ENCODE results near the gene NLGN1. TPM values are rescaled to one million over a fixed set of nuclear protein-coding genes. Genes with fewer than 3 reads are reported as not detected.

NLGN1 gene
- total and polyA plus RNA-seq, 2 experiments from 2014 or later, result 5.3 to 10.9 TPM

- Histone ChIP-seq H3K4me1 (ENCODE audit: low read depth) (no peaks in the 10 kb centered on the region), H3K9me3 (ENCODE audit: low read depth) (no peaks in the 10 kb centered on the region)
These were observed 70.0 kb downstream of the NLGN1 start for GRCh38 chr3:173467501-173467900.

DNA sequence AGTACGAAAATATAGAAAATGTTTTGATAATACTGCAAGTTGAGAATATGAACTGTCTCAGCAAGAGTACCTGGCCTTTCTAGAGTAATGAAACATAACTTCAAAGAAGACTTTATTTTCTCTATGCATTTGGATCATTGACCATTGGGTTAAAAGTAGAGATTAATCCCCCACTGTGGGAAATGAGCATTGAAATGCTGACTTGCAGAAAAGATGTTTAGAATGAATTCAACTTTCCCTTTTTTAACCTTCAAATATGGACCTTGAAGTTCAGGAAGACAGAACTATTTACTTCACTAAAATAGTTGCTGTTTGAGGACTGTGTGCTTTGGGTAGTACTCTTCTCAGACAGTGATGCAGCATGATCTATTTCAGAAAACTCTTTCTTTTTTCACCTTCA, 75.7 kb downstream of the NLGN1 start:
- Histone ChIP-seq H3K4me3 (no peak overlapping the region), H3K27me3 (no peaks in the 10 kb centered on the region), H3K27ac (no peak overlapping the region), H3K9me3 (ENCODE audit: low read depth) (no peaks in the 10 kb centered on the region), H3K4me1 (ENCODE audit: low read depth) (no peaks in the 10 kb centered on the region), H3K36me3 (no peaks in the 10 kb centered on the region)
- TF ChIP-seq, protein P1, sequence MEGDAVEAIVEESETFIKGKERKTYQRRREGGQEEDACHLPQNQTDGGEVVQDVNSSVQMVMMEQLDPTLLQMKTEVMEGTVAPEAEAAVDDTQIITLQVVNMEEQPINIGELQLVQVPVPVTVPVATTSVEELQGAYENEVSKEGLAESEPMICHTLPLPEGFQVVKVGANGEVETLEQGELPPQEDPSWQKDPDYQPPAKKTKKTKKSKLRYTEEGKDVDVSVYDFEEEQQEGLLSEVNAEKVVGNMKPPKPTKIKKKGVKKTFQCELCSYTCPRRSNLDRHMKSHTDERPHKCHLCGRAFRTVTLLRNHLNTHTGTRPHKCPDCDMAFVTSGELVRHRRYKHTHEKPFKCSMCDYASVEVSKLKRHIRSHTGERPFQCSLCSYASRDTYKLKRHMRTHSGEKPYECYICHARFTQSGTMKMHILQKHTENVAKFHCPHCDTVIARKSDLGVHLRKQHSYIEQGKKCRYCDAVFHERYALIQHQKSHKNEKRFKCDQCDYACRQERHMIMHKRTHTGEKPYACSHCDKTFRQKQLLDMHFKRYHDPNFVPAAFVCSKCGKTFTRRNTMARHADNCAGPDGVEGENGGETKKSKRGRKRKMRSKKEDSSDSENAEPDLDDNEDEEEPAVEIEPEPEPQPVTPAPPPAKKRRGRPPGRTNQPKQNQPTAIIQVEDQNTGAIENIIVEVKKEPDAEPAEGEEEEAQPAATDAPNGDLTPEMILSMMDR (IDR thresholded peaks at IDR 0.05; ENCODE audit: low read depth, low read length), result no peak
- DNase-seq (ENCODE audit: low read depth in 1 of 2, low spot score in 1 of 2), result no peak

More at GRCh38 chr3:173467501-173467900, 70.0 kb downstream of the NLGN1 start:
- H3K27me3 ChIP-seq, result no peaks in the 10 kb centered on the region
- H3K4me3 ChIP-seq, result no peak overlapping the region
- DNase-seq (ENCODE audit: low read depth in 1 of 2, low spot score in 1 of 2), result peak in 1 of 2 donors; percentile 4
- TF ChIP-seq, protein P1 (IDR thresholded peaks at IDR 0.05; ENCODE audit: low read depth, low read length), result no peak
- no peaks in the 10 kb centered on the region for H3K36me3 ChIP-seq
- H3K27ac ChIP-seq, result no peak overlapping the region

DNA sequence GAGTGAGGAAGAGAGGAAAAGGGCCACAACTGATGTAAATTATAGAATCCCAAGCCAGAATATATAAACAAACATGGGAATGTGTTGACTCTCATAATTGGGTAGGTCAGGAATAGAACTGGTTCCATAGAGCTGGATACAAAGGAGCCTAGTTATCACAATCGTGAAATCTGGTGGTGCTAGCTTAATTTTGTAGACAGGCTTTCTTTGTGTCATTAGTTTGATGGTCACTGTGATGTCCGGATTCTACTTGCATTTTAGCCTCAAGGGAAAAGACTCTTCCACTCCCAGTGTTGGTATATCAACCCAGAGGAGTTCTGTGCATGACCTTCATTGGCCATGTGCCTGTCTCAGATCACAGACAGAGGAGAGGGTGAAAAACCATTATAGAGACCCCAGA, 81.8 kb downstream of the NLGN1 start:
- H3K4me1 ChIP-seq (ENCODE audit: low read depth), result no peaks in the 10 kb centered on the region
- TF ChIP-seq, protein P1 (IDR thresholded peaks at IDR 0.05; ENCODE audit: low read depth, low read length), result no peak
- no peak for DNase-seq (ENCODE audit: low read depth in 1 of 2, low spot score in 1 of 2)
- H3K36me3 ChIP-seq, result no peaks in the 10 kb centered on the region
- H3K4me3 ChIP-seq, result no peak overlapping the region
- H3K9me3 ChIP-seq (ENCODE audit: low read depth), result no peaks in the 10 kb centered on the region
- H3K27me3 ChIP-seq, result no peaks in the 10 kb centered on the region
- H3K27ac ChIP-seq, result no peak overlapping the region

- no peak overlapping the region for H3K27ac ChIP-seq
- TF ChIP-seq, protein P1 (IDR thresholded peaks at IDR 0.05; ENCODE audit: low read depth, low read length), result no peak
- H3K4me1 ChIP-seq (ENCODE audit: low read depth), result no peaks in the 10 kb centered on the region
- no peaks in the 10 kb centered on the region for H3K36me3 ChIP-seq
- DNase-seq (ENCODE audit: low read depth in 1 of 2, low spot score in 1 of 2), result no peak
- H3K9me3 ChIP-seq (ENCODE audit: low read depth), result no peaks in the 10 kb centered on the region
- H3K27me3 ChIP-seq, result no peaks in the 10 kb centered on the region
- no peak overlapping the region for H3K4me3 ChIP-seq
These were observed 104.5 kb downstream of the NLGN1 start for GRCh38 chr3:173501931-173502489.

- Histone ChIP-seq H3K36me3 (no peaks in the 10 kb centered on the region), H3K27ac (no peak overlapping the region), H3K4me3 (no peak overlapping the region), H3K9me3 (ENCODE audit: low read depth) (no peaks in the 10 kb centered on the region), H3K27me3 (no peaks in the 10 kb centered on the region), H3K4me1 (ENCODE audit: low read depth) (no peaks in the 10 kb centered on the region)
- TF ChIP-seq, protein P1 (IDR thresholded peaks at IDR 0.05; ENCODE audit: low read depth, low read length), result no peak
- peak in 1 of 2 donors; percentile 54 for DNase-seq (ENCODE audit: low read depth in 1 of 2, low spot score in 1 of 2)
These were observed 105.5 kb downstream of the NLGN1 start for GRCh38 chr3:173502983-173503568.

Data from cardiac muscle cell (in vitro differentiated cells and primary cell).